GM21381 (cell line): ENCODE results near the gene CYP2E1.
"Not testable (repeated sequence)": the region's sequence is repeated elsewhere in the genome, so short reads cannot be mapped to it uniquely, and the experiment has no call there.

ENCODE experiments used
- ATAC-seq: cut with Tn5 transposase; IDR thresholded peaks from one replicate; pipeline ENCODE4 v1.9.1; 2021; ENCODE audit warnings: mild to moderate bottlenecking, moderate library complexity; ENCODE audit not compliant: unreplicated experiment

Gene CYP2E1

GRCh38 chr10:133568831-133569527 lies 41.8 kb downstream of the CYP2E1 start:
- not testable (repeated sequence) for ATAC-seq

- ATAC-seq, result not testable (repeated sequence)
Measured at GRCh38 chr10:133569801-133570200, 42.6 kb downstream of the CYP2E1 start.

- not testable (repeated sequence) for ATAC-seq
Measured at GRCh38 chr10:133572055-133572454, 44.9 kb downstream of the CYP2E1 start.

GRCh38 chr10:133573460-133573859 lies 46.3 kb downstream of the CYP2E1 start:
- not testable (repeated sequence) for ATAC-seq

GRCh38 chr10:133577037-133577436 lies 49.9 kb downstream of the CYP2E1 start:
- not testable (repeated sequence) for ATAC-seq
